Tibial artery (tissue), 4 donors: ENCODE results near the gene MTMR6.

Source experiments
- DNase-seq, 2 donors: peaks; one replicate each; pipeline ENCODE4 v3.0.0-alpha.2; 2019
- H3K27ac ChIP-seq, 2 donors: fragments of 200-600 bp; sonication (generic) in 1 of 2; 1 replicate in 1 of 2; 2 replicates in 1 of 2; pipeline ENCODE4 v1.5.1; 2018 to 2019; ENCODE audit warnings: mild to moderate bottlenecking in 1 of 2
- H3K27me3 ChIP-seq, 2 donors: fragments of 200-600 bp; sonication (generic) in 1 of 2; one replicate each; pipeline versions ENCODE4 v1.5.1 to v1.6.0; 2016 to 2019
- H3K36me3 ChIP-seq, 3 donors: fragments of 200-600 bp; sonication (generic) in 2 of 3; one replicate each; pipeline ENCODE4 v1.5.1; 2016 to 2019; ENCODE audit warnings: mild to moderate bottlenecking in 2 of 3
- H3K4me1 ChIP-seq, 4 donors: fragments of 200-600 bp; sonication (generic) in 2 of 4; 1 replicate in 3 of 4; 2 replicates in 1 of 4; pipeline ENCODE4 v1.5.1; 2016 to 2019
- H3K4me3 ChIP-seq, 2 donors: fragments of 200-600 bp; sonication (generic) in 1 of 2; 1 replicate in 1 of 2; 2 replicates in 1 of 2; pipeline ENCODE4 v1.5.1; 2018 to 2019; ENCODE audit warnings: mild to moderate bottlenecking in 2 of 2
- H3K9me3 ChIP-seq, 3 donors: fragments of 200-600 bp; sonication (generic) in 1 of 3; one replicate each; pipeline ENCODE4 v1.5.1; 2016 to 2019
- intact Hi-C: fragments of 100-400 bp; cut with DNase I; formaldehyde crosslinking; loops from one replicate; pipeline ENCODE4 v1.15.0; 2023; ENCODE audit warnings: low total_unique reads
- TF ChIP-seq, protein P1 (sequence below), 2 experiments: fragments of 200-600 bp in 1 of 2; fragments of 450-650 bp in 1 of 2; IDR thresholded peaks; one replicate each; pipeline ENCODE4 v1.5.1; 2017 to 2019; ENCODE audit warnings: antibody characterized with exemption in 2 of 2, mild to moderate bottlenecking in 1 of 2, moderate library complexity in 1 of 2

MTMR6 gene

DNA sequence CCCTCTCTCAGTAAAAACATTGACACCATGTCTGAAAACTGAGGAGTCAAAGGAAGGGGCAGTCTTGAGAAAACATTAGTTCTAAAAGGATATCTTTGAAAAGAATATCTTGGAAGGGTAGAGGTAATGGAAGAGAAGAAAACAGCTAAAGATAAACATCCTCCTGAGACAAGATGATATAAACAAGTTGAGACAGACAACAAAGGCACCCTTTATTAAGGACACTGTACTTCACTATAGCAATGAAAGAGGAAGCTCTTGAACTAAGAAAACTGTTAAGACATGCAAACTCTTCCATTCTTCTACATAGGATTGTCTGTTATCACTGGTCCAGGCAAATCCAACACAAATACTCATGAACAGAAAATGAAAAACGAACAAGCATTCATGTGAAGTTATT is 46.3 kb downstream of the MTMR6 start:
- Histone ChIP-seq H3K4me3 (no peak overlapping the region), H3K36me3 (peaks cover 4 to 16% (median 10%) of the 10 kb centered on the region in 3 donors), H3K9me3 (no peaks in the 10 kb centered on the region), H3K27me3 (no peaks in the 10 kb centered on the region), H3K4me1 (no peaks in the 10 kb centered on the region), H3K27ac (no peak overlapping the region)
- DNase-seq: no peak
- intact Hi-C loops: no loop called here
- TF ChIP-seq, protein P1, sequence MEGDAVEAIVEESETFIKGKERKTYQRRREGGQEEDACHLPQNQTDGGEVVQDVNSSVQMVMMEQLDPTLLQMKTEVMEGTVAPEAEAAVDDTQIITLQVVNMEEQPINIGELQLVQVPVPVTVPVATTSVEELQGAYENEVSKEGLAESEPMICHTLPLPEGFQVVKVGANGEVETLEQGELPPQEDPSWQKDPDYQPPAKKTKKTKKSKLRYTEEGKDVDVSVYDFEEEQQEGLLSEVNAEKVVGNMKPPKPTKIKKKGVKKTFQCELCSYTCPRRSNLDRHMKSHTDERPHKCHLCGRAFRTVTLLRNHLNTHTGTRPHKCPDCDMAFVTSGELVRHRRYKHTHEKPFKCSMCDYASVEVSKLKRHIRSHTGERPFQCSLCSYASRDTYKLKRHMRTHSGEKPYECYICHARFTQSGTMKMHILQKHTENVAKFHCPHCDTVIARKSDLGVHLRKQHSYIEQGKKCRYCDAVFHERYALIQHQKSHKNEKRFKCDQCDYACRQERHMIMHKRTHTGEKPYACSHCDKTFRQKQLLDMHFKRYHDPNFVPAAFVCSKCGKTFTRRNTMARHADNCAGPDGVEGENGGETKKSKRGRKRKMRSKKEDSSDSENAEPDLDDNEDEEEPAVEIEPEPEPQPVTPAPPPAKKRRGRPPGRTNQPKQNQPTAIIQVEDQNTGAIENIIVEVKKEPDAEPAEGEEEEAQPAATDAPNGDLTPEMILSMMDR (IDR thresholded peaks at IDR 0.05): no peak

DNA sequence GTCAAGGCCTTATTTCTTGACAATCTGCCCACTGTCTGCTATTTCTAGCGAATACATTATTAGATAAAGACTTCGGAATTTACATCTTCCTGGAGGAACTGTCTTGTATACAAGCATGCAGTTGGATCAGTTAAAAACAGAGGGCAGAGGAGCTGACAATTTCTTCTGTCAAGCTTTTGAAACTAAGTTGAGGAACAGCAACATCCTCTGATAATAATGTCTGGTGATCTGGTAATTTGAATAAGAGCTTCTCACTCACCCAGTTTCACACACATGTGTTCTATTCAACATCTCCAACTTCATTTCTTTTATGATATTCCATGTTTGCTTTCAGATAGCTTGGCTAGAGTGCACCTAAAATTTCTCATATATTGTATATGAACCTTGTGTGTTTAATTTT is 50.2 kb downstream of the MTMR6 start:
- H3K27me3 ChIP-seq: no peaks in the 10 kb centered on the region
- DNase-seq: no peak
- no peaks in the 10 kb centered on the region for H3K9me3 ChIP-seq
- no peaks in the 10 kb centered on the region for H3K36me3 ChIP-seq
- no peaks in the 10 kb centered on the region for H3K4me1 ChIP-seq
- H3K27ac ChIP-seq: no peak overlapping the region
- TF ChIP-seq, protein P1 (IDR thresholded peaks at IDR 0.05): no peak
- H3K4me3 ChIP-seq: no peak overlapping the region
- intact Hi-C loops: no loop called here

DNA sequence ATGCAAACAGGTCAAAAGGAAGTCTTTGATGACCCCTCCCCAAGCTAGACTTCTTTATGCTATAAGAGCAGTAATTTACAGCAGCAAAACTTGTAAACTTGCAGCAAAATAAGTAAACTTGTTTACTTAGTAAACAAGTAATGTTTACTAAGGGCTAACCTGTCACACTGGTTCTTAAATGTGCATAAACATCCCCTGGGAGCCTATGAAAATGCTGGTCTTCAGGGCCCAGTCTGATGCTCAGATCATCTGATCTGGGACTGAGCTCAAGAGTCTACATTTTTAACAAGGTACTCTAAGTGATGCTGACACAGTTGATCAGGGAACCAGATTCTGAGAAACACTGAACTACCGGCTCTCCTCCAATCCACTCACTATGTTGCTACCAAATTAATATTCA is 53.4 kb downstream of the MTMR6 start:
- no peaks in the 10 kb centered on the region for H3K9me3 ChIP-seq
- H3K4me3 ChIP-seq: no peak overlapping the region
- DNase-seq: no peak
- no peaks in the 10 kb centered on the region for H3K36me3 ChIP-seq
- intact Hi-C loops: no loop called here
- peaks cover 0 to 2% of the 10 kb centered on the region in 2 donors for H3K27me3 ChIP-seq
- no peaks in the 10 kb centered on the region for H3K4me1 ChIP-seq
- no peak overlapping the region for H3K27ac ChIP-seq
- TF ChIP-seq, protein P1 (IDR thresholded peaks at IDR 0.05): no peak

DNA sequence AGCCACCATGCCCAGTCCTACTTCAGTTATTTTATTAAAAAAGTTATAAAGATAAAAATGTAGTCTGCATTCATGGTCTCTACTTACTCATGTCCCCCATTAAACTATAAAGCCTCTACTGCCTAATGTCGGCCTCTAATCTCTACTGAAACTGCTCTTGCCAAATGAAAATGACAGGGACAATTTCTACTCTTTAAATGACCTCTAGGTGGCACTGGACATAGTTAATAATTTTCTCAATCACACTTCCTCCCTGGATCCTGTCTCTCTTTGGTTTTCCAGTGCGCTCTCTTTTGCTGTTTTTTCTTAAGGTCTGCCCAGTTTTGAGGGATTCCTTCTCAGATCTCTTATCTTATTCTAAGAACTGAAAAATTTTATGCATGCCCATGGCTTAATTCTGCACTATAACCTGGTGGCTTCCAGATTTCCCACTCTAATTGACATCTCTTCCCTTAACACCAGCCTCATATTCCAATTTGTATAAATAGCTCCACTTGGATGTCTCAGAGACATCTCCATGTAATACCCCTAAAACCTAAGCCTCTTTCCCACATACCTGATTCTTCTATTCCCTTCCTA is 54.3 kb downstream of the MTMR6 start:
- Histone ChIP-seq H3K9me3 (no peaks in the 10 kb centered on the region), H3K4me3 (no peak overlapping the region), H3K27me3 (peaks cover 0 to 4% of the 10 kb centered on the region in 2 donors), H3K4me1 (no peaks in the 10 kb centered on the region), H3K27ac (no peak overlapping the region), H3K36me3 (no peaks in the 10 kb centered on the region)
- no peak for DNase-seq
- TF ChIP-seq, protein P1 (IDR thresholded peaks at IDR 0.05): peak; percentile 39 to 41
- intact Hi-C loops: no loop called here

DNA sequence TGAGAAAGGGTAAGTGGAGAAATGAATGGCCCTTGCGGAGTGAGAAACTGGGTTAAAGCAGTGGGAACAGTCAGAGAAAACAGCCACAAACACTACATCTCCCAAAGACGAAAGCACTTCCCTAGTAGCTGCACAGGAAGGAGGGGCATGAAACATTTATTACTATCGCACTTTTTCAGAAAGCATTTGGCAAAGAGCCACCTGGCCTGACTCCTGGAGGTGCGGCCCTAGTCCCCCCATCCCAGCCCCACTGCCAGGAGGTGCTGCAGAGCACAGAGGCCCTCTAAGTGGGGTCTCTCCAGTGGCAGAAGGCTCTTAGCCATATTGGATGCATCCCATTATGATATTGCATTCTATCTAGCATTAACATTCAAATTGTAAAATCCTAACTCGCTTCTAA is 55.8 kb downstream of the MTMR6 start:
- H3K36me3 ChIP-seq: no peaks in the 10 kb centered on the region
- no peaks in the 10 kb centered on the region for H3K9me3 ChIP-seq
- no peak for DNase-seq
- H3K4me1 ChIP-seq: no peaks in the 10 kb centered on the region
- TF ChIP-seq, protein P1 (IDR thresholded peaks at IDR 0.05): no peak
- no peak overlapping the region for H3K27ac ChIP-seq
- H3K4me3 ChIP-seq: no peak overlapping the region
- peaks cover 0 to 4% of the 10 kb centered on the region in 2 donors for H3K27me3 ChIP-seq
- intact Hi-C loops: no loop called here

DNA sequence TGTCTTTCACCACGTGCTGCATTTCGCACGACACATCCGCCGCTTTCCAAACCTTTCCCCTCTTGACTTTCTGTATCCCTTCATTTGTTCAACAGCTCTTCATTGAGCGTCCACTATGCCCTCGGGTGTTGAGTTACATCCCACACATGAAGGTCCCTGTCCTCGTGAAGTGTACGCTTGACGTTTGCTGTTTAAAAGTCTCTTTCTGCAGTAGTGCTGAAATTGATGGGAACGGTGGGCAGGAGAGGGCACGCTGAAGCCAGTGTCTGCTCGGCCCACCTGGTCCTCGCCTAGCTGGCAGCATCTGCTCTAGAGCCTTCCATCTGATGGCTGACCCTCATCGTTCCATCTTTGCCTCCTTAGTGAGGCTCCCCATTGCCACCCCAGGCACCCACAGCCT is 59.6 kb downstream of the MTMR6 start:
- Histone ChIP-seq H3K36me3 (no peaks in the 10 kb centered on the region), H3K27ac (no peak overlapping the region), H3K4me1 (no peaks in the 10 kb centered on the region), H3K9me3 (no peaks in the 10 kb centered on the region), H3K27me3 (peaks cover 0 to 6% of the 10 kb centered on the region in 2 donors), H3K4me3 (no peak overlapping the region)
- DNase-seq: no peak
- intact Hi-C loops: no loop called here
- TF ChIP-seq, protein P1 (IDR thresholded peaks at IDR 0.05): no peak
